Measurements from ENCODE around the gene RXRA.

Gene RXRA

DNA sequence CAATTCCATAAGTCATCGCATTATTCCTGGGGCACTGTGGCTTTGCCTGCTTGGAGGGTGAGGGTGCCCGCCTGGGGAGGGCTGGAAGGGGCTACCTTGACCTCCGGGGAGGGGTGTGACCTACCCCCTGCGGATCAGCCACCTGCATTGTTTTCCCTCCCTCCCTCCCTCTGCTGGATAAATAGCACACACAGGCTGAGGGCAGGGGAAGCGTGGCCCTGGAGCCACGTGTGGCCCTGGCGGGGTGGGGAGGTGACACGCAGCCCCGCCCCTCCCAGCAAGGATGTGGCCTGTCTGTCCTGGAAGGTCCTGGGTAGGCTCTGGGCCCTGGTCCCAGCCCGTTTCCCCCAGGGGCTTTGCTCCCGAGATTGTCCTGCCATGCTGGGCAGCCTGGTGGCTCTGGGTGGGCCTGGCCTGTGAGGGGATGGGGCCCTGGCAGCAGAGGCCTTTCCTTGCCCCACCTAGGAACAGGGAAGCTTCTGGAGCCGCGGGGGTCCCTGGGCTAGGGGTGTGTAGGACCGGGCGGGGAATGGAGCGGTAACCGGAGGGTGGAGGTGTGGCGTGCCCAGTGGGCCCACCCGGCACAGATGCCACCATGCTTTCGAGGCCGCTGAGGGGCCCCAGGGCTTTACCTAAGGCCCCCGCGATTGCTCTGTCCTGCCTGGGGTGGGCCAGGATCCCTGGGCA lies 33.4 kb downstream of the RXRA start:
- peaks cover 10% of the 10 kb centered on the region for H3K27me3 ChIP-seq (ENCODE audit: insufficient read depth, low read length)
- no peaks in the 10 kb centered on the region for H3F3A ChIP-seq (ENCODE audit: insufficient read depth, low read length)
- TF ChIP-seq, protein P1, sequence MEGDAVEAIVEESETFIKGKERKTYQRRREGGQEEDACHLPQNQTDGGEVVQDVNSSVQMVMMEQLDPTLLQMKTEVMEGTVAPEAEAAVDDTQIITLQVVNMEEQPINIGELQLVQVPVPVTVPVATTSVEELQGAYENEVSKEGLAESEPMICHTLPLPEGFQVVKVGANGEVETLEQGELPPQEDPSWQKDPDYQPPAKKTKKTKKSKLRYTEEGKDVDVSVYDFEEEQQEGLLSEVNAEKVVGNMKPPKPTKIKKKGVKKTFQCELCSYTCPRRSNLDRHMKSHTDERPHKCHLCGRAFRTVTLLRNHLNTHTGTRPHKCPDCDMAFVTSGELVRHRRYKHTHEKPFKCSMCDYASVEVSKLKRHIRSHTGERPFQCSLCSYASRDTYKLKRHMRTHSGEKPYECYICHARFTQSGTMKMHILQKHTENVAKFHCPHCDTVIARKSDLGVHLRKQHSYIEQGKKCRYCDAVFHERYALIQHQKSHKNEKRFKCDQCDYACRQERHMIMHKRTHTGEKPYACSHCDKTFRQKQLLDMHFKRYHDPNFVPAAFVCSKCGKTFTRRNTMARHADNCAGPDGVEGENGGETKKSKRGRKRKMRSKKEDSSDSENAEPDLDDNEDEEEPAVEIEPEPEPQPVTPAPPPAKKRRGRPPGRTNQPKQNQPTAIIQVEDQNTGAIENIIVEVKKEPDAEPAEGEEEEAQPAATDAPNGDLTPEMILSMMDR (IDR thresholded peaks at IDR 0.05; ENCODE audit: low read length) = no peak
- H2AFZ ChIP-seq (ENCODE audit: low read length) = no peak overlapping the region
- no peak overlapping the region for H3K27ac ChIP-seq (ENCODE audit: low read depth, low read length, poor library complexity, severe bottlenecking)
- no peaks in the 10 kb centered on the region for H4K20me1 ChIP-seq (ENCODE audit: insufficient read depth, low read length)
- no peaks in the 10 kb centered on the region for H3K79me2 ChIP-seq (ENCODE audit: insufficient read depth, low read length)
- H3K9me2 ChIP-seq (ENCODE audit: low read depth, low read length) = no peaks in the 10 kb centered on the region
- H3K9ac ChIP-seq (ENCODE audit: low read length) = no peak overlapping the region
- H3K36me3 ChIP-seq (ENCODE audit: insufficient read depth, low read length) = no peaks in the 10 kb centered on the region
- H3K4me3 ChIP-seq (ENCODE audit: low read depth, low read length, poor library complexity, severe bottlenecking) = no peak overlapping the region
- no peaks in the 10 kb centered on the region for H3K9me3 ChIP-seq (ENCODE audit: low read length)
- no peaks in the 10 kb centered on the region for H3K4me1 ChIP-seq (ENCODE audit: insufficient read depth, low read length, severe bottlenecking)
- no peak overlapping the region for H3K4me2 ChIP-seq (ENCODE audit: low read length)

DNA sequence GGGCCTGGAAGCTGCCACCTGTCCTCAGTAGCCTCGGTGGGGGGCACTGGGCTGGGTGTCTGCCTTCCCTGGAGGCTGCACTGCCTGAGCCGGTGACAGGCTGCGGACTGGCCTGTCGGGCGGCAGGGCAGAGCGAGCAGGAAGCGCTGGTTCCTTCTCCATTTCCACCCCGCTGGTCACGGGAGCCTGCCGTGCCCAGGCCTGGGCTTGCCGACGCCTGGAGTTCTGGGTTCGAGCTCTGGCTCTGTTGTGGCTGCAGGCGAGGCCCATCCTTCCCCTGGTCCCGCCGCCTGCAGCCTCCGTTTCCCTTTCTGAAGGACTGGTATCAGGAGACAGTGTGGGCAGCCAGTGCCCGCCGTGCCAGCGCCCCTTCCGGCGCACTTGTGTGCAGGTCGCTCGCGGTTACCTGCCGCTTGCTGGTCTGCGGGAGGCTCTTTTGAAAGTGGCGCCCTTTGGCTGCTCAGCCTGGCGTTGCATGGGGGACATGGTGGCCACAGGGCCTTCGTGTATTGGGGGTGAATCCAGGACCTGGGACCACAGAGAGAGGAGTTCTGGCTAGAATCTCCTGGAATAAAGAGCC lies 34.0 kb downstream of the RXRA start:
- no peaks in the 10 kb centered on the region for H3K79me2 ChIP-seq (ENCODE audit: insufficient read depth, low read length)
- no peaks in the 10 kb centered on the region for H3F3A ChIP-seq (ENCODE audit: insufficient read depth, low read length)
- H3K4me2 ChIP-seq (ENCODE audit: low read length) = no peak overlapping the region
- no peak overlapping the region for H3K27ac ChIP-seq (ENCODE audit: low read depth, low read length, poor library complexity, severe bottlenecking)
- TF ChIP-seq, protein P1 (IDR thresholded peaks at IDR 0.05; ENCODE audit: low read length) = no peak
- no peak for TF ChIP-seq EZH2 (IDR thresholded peaks at IDR 0.05; ENCODE audit: borderline replicate concordance, low read length)
- H3K27me3 ChIP-seq (ENCODE audit: insufficient read depth, low read length) = peaks cover 10% of the 10 kb centered on the region
- no peak overlapping the region for H2AFZ ChIP-seq (ENCODE audit: low read length)
- H3K4me3 ChIP-seq (ENCODE audit: low read depth, low read length, poor library complexity, severe bottlenecking) = no peak overlapping the region
- H3K9me2 ChIP-seq (ENCODE audit: low read depth, low read length) = no peaks in the 10 kb centered on the region
- no peaks in the 10 kb centered on the region for H3K4me1 ChIP-seq (ENCODE audit: insufficient read depth, low read length, severe bottlenecking)
- no peak overlapping the region for H3K9ac ChIP-seq (ENCODE audit: low read length)
- H4K20me1 ChIP-seq (ENCODE audit: insufficient read depth, low read length) = no peaks in the 10 kb centered on the region
- H3K9me3 ChIP-seq (ENCODE audit: low read length) = no peaks in the 10 kb centered on the region
- no peaks in the 10 kb centered on the region for H3K36me3 ChIP-seq (ENCODE audit: insufficient read depth, low read length)

DNA sequence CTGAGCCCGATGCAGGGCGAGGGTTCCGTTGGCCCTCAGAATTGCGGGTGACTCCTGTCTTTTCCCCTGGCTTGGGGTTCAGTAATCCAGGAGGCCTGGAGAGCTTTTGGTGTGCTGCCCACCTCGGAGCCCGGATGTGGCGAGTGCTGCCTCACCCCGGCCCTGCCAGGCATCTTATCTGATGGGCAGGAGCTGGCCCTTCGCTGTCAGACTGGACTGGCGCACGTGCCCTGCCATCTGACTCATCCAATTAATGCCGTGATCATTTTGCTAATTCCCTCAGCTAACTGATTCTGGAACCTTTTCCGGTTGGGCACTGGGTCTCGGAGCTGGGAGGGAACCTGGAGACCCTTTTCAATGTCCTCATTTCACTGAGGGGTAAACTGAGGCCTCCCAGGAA lies 34.6 kb downstream of the RXRA start:
- no peak overlapping the region for H3K27ac ChIP-seq (ENCODE audit: low read depth, low read length, poor library complexity, severe bottlenecking)
- H3K9ac ChIP-seq (ENCODE audit: low read length) = no peak overlapping the region
- TF ChIP-seq, protein P1 (IDR thresholded peaks at IDR 0.05; ENCODE audit: low read length) = no peak
- TF ChIP-seq EZH2 (IDR thresholded peaks at IDR 0.05; ENCODE audit: borderline replicate concordance, low read length) = no peak
- no peaks in the 10 kb centered on the region for H3F3A ChIP-seq (ENCODE audit: insufficient read depth, low read length)
- no peaks in the 10 kb centered on the region for H3K9me3 ChIP-seq (ENCODE audit: low read length)
- no peaks in the 10 kb centered on the region for H3K79me2 ChIP-seq (ENCODE audit: insufficient read depth, low read length)
- H3K4me3 ChIP-seq (ENCODE audit: low read depth, low read length, poor library complexity, severe bottlenecking) = no peak overlapping the region
- H2AFZ ChIP-seq (ENCODE audit: low read length) = no peak overlapping the region
- no peaks in the 10 kb centered on the region for H4K20me1 ChIP-seq (ENCODE audit: insufficient read depth, low read length)
- H3K9me2 ChIP-seq (ENCODE audit: low read depth, low read length) = no peaks in the 10 kb centered on the region
- peaks cover 10% of the 10 kb centered on the region for H3K27me3 ChIP-seq (ENCODE audit: insufficient read depth, low read length)
- no peak overlapping the region for H3K4me2 ChIP-seq (ENCODE audit: low read length)
- no peaks in the 10 kb centered on the region for H3K36me3 ChIP-seq (ENCODE audit: insufficient read depth, low read length)
- no peaks in the 10 kb centered on the region for H3K4me1 ChIP-seq (ENCODE audit: insufficient read depth, low read length, severe bottlenecking)
